HG03175 (cell line): Measurements from ENCODE around the gene PACSIN1.

Source experiments
- ATAC-seq: cut with Tn5 transposase; IDR thresholded peaks from one replicate; pipeline ENCODE4 v1.9.1; 2021; ENCODE audit warnings: mild to moderate bottlenecking, moderate library complexity; ENCODE audit not compliant: unreplicated experiment

Gene PACSIN1

GRCh38 chr6:34514112-34514511 lies 48.2 kb downstream of the PACSIN1 start:
- no peak for ATAC-seq

- no peak for ATAC-seq
Observed at GRCh38 chr6:34514593-34515472, 49.0 kb downstream of the PACSIN1 start.

DNA sequence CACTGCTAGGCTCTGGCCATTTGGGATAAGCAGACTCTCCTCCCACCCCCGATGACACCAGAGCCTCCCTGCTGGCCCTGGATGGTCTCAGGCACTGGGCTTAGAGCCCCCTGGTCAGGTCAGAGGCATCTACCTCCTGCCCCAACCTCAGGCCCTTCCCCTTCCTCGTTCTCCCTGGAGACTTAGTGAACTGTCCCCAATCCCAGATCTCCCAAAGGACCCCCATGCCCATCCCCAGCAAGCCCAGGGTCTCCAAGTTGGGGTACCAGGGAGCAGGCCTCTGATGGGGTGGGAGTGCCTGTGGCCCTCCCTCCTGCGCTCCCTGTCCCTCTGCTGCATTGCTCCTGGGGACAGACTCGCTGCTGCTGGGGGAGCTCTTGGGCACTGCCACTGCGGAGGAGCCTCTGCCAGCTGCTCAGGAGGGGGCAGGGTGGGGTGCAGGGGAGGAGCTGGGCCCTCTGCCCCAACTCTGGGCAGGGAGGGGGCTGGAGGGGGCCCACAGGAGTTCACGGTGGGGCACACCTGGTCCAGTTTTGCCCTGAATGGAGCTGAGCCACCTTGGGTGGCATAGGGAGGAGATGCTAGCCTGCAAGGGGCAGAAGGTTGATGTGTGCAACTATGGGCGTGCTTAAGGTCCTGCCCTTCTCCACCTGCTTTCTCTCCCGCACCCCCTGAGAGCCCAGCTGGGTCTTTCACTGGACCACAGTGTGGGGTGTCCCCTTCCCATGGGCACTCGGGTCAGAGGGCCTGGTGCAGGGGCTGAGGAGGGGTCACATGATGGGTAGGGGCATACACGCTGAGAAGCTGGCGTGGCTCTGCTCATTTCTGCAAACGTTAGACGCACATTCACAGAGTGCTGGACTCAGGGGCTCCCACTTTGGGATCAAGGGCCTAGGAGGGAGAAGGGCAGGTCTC lies 49.9 kb downstream of the PACSIN1 start:
- no peak for ATAC-seq

GRCh38 chr6:34516391-34517324 lies 50.8 kb downstream of the PACSIN1 start:
- ATAC-seq, result no peak

DNA sequence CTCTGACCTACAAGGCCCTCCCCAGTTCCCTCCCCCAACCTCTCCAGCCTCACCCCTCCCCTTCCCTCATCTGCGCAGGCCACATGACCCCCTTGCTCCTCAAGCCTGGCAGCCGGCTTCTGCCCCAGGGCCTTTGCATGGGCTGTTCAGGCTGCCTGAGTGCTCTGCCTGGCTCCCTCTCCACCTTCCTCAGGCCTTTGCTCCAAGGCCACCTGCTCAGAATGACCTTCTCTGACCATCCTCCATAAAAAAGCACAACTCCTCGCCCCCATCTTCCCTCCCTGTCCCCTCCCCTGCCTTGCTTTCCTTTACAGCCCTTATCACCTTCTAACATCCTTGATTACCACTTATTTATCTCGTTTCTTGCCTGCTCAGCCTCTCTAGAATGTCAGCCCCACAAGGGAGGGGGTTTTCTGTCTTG lies 51.6 kb downstream of the PACSIN1 start:
- no peak for ATAC-seq

- no peak for ATAC-seq
Observed at GRCh38 chr6:34517966-34518365, 52.1 kb downstream of the PACSIN1 start.

GRCh38 chr6:34518669-34519365 lies 52.9 kb downstream of the PACSIN1 start:
- no peak for ATAC-seq

DNA sequence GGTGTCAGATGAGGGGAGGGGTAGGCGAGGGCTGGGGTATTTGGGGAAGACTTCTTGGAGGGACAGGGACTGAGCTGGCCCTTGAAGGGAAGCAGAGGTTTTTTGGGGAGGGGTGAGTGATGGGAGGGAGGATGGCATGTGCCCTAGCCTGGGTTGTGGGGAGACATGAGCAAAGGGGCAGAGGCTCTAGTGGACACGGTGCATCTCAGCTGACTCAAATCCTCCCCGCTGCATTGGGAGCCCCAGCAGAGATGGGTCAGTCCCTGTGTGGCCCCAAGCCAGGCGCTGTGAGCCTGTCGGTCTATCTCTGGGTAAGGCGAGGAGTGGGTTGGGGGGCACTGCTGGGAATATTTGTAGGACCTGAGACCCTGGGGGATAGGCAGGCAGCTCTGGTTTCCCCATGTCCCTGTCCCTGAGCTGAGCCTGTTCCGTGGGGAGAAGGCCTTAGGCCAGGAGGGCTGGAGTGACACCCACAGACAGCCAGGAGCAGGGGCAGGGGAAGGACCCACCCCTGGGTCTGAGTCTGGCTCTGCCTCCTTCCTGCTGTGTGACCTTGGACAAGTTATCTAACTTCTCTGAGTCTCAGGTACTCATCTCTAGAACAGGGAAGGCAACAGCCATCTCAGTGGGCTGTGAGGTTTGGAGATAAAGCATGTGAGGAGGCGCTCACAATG lies 54.2 kb downstream of the PACSIN1 start:
- ATAC-seq, result no peak

DNA sequence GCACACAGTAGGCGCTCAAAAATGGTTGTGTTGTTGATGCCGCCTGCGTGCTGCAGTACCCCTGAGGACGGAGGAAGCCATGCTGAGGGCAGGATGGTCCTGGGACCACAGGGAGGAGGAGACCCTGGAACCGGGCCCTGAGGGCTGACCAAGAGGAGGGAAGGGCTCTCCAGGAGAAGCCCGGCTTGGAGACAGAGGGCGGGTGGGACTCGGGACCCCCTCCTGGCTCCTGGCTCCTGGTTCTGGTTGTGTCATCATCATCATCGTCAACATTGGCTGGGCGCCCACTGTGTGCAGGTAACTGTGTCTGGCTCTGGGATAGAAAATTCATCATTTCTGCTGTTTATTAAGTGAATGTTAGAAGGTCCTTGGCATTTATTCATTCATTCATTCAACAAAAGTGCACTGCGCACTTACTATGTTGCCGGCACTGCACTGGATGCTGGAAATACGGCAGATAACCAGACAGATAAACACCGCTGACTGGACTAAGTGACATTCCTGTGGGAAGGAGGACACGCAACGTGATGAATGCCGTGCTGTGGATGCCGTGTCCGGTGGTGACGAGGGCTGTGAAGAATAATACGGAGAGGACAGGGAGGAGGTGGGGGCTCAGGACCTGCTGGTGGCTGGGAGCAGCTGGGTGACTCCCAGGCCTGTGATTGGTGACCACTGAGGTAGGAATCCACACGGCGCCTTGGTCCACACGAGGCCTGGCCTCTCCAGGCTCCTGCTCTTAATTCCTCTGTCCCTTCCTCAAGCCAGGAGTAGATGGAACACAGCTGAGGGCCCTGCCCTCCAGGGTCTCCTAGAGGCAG lies 55.0 kb downstream of the PACSIN1 start:
- ATAC-seq, result no peak

GRCh38 chr6:34521463-34522285 lies 55.8 kb downstream of the PACSIN1 start:
- ATAC-seq, result no peak

- no peak for ATAC-seq
Observed at GRCh38 chr6:34522761-34523160, 56.9 kb downstream of the PACSIN1 start.

GRCh38 chr6:34523441-34524206 lies 57.7 kb downstream of the PACSIN1 start:
- ATAC-seq, result no peak

DNA sequence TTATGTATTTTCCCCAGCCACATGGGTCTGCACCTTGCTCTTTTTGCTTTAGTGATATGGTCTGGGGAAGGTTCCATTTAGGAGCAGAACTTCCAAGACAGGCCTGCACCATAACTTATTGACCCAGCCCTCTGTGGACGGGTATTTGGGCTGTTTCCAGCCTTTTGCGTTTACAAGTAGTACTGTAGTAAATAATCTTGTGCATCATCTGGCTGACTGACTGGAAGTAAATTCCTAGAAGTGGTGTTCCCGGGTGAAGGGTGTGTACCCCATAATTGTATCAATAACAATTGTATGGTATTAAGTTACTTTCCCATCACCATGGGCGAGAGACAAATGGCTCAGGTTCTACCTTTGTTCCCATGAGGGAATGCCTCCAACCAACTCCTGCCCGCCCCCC lies 58.6 kb downstream of the PACSIN1 start:
- ATAC-seq, result no peak

DNA sequence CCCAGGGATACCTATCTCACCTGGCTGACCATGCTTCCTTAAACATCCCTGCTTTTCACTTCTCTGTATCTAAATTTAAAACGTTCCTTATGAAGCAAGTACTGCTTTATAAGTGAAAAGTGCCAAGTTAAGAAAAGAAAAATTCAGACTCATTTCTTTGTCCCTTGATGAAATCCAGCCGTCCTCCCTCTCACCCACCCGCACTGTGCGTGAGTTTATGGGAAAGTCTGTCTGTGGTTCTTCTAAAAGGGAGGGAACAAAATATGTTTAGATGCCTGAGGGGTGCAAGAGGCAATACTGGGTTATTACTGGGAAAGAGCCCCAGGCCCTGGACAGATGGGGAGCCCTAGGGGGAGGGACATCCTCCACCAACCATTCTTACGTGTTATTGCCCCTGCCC lies 59.1 kb downstream of the PACSIN1 start:
- no peak for ATAC-seq

DNA sequence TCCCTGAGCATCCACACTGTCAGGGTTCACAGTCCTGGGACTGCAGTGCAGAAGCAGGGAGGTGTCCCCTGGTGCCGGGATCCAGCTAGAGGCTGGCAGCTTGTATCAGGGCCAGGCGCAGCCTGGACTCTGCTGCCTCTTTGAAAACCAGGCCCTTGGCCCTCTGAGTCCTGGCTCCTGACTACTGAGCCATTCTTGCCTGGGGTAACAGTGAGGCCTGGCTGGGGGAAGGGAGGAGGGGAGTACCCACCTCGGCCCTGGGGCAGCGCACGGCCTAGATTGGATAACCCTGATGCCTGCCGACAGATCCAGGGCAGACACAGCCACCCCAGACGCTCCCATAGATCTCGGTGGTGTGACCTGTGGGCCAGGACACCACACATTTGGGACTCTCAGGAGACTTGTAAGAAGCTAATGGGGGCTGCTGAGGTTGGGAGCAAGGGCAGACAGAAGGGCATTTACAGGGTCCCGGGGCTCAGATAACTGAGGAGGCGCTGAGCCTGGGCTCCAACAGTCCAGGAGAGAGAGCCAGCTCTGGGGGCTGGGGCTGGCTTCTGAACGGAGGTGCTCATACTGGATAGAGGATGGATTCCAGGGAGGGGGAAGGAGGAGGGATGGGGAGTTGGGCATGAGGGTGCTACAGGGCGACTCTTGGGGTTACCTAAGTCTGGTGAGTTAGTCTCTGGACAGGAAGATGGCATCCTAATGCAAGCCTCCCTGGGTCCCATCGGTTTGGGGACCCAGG lies 59.7 kb downstream of the PACSIN1 start:
- ATAC-seq, result no peak

- no peak for ATAC-seq
Observed at GRCh38 chr6:34526241-34526972, 60.5 kb downstream of the PACSIN1 start.
